Measurements from ENCODE around the gene THAP4.

THAP4 gene

DNA sequence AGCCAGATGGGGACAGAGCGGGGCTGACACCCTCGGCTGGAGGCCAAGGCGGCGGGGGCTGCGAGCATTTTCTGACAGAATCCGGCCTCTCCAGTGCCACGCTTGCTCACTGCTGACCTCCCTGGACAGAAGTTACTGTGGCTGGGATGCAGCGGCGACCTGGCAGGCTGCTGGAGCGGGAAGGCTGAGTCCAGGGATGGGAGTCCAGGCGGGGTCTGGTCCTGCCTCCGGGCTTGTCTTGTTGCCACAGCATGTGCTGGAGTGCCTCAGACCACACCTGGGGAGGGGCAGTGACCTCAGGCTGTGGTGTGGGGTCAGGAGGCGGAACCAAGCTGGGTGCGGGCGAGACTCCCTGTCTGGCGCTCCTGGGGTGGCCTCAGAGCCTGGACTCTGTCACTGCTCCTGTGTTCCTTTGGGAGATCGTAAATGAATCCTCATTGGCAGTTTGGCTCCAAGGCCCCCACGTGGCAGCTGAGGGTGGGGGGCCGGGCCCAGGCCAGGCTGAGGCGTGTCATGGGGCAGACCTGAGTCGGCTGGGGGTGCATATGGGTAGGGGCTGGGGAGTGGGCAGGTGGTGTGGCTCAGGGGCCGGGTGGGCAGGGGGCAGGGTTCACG lies 72.9 kb downstream of the THAP4 start:
- no peak for DNase-seq (ENCODE audit: low spot score)

DNA sequence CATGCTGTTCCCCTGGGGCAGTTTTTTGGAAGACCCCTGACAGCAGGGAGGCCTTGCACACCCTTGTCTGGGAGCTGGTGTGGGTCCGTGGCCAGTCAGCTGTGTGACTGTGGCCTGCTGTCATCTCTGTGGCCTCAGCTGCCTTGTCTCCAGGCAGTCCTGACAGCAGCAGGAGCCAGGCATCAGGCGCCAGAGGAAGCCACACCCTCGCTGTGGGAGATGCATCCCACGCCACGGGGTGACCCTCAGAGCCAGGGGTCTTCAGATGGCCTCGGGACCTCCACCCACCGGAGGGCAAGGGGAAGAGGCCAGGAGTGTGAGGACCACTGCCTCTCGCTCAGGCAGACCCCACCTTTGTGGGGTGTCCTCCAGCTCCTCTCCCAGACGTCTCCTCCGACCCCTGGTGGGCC lies 73.4 kb downstream of the THAP4 start:
- DNase-seq (ENCODE audit: low spot score), result no peak

DNA sequence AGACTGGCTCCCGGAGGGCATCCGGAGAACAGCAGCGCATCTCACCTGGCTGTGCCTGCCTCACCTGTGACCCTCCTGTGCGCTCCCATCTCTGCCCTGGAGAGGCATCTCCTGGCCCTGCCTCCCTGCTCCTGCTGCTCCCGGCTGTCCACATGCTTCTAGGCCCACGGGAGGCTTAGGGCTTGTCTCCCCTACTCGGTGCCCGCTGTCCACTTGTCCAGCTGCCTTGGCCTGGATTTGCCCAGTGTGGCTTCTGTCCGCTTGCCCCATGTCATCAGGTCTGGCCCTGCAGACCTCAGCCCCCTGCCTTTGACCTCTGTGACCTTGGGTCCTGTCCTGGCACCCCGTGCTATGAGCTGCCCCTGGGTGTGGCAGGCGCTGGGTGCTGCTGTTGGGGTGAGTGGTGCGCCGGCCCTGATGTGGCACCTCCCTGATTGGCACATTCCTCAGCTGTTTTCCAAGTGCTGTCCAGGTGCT lies 73.9 kb downstream of the THAP4 start:
- DNase-seq (ENCODE audit: low spot score), result no peak

DNA sequence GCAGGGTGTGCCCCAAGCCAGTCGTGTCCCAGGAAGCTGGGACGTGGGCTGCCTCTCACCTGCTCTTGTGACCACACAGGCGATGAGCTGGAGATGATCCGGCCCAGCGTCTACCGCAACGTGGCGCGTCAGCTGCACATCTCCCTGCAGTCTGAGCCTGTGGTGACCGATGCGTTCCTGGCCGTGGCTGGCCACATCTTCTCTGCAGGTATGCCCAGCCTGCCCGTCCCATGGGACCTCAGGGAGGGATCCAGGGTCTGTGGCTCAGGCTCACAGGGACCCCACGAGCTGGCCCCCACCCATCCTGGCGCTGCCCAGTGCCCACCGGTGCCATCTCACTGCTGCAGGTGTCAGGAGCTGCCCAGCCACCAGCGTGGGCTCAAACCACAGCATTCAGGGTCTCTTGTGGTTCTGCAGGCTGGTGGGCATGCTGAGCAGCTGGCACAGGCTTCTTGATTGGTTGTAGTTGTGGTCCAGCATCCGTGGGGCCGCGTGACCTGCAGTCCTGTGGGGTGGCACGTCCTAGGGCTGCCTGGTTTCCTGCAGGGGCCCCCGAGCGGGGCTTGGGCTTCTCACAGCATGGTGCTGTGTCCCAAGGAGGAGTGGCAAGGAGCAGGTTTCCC lies 74.6 kb downstream of the THAP4 start:
- no peak for DNase-seq (ENCODE audit: low spot score)

DNA sequence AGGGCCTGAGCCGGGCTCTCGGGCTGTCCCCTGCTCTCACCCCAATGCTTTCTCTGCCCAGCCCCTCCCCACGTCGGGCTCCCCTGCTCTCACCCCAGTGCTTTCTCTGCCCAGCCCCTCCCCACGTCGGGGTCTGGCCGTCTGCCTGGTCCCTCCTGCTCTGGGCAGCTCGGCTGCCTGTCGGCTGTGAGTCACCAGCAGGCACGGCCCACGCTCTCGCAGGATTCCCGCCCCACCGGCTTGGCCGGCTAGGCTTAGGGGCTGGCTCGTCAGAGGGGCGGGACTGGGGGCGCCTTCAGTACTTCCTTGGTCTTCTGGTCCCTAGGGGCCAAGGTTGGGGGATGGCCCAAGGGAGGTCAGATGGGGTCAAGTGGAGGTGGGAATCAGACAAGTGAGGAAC lies 75.1 kb downstream of the THAP4 start:
- peak; percentile 79 for DNase-seq (ENCODE audit: low spot score)

DNA sequence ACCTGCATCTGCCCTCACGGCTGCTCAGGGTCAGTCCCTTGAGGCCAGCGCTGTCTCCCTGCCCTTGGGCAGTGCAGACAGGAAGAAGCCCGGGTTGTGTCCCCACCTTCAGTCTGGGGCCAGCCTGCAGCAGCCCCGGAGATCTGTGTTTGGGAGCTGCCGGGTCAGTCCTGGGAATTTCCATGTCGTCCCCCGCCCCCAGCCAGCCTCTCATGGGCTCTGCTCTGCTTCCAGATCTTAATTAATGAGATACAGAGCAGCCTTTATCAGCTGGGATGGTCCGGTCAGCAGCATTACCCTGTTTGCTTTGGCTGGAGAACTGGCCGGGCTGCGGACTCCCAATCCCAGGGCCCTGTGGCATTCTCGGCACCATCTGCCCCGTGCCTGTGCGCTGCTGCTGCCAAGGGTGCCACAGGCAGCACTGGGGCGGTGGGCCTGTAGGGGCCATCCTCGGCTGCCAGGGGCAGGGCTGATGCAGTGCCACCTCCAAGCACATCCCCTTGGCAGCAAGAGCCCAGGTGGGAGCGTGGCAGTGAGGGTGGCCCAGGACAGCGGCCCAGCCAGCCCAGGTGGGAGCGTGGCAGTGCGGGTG lies 76.0 kb downstream of the THAP4 start:
- DNase-seq (ENCODE audit: low spot score), result peak; percentile 63

DNA sequence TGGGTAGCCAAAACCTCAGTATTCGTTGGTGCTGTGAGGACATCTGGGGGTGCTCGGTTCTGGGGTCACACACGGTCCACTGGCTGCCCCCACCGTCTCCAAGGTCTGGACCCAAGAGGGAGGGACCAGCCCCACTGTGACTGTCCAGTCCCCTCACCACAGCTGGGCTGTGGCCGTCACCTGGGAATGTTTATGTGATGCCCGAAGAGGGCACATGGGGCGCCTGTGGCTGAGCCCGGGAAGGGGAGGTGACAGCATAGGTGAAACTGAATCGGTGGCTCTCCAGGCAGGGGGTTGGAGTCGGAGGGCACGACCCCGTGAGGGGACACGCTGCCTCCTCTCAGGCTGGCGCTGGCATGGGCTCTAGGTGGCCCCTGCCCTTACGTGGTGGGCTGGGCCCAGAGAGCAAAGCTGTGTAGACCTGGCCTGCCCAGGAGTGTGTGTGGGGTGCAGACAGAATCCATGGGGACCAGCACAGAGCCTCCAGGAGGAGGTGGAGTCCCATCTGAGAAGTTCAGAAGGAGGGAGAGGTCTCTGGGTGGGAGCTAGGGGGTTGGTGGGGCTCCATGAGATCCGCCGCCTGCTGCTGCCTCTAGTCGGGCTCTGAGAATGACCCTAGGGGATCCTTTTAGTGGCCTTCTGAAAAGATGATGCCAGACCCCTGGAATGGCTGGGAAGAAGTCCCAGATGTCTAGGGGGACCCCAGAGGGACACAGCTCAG lies 76.6 kb downstream of the THAP4 start:
- DNase-seq (ENCODE audit: low spot score), result peak; percentile 34

DNA sequence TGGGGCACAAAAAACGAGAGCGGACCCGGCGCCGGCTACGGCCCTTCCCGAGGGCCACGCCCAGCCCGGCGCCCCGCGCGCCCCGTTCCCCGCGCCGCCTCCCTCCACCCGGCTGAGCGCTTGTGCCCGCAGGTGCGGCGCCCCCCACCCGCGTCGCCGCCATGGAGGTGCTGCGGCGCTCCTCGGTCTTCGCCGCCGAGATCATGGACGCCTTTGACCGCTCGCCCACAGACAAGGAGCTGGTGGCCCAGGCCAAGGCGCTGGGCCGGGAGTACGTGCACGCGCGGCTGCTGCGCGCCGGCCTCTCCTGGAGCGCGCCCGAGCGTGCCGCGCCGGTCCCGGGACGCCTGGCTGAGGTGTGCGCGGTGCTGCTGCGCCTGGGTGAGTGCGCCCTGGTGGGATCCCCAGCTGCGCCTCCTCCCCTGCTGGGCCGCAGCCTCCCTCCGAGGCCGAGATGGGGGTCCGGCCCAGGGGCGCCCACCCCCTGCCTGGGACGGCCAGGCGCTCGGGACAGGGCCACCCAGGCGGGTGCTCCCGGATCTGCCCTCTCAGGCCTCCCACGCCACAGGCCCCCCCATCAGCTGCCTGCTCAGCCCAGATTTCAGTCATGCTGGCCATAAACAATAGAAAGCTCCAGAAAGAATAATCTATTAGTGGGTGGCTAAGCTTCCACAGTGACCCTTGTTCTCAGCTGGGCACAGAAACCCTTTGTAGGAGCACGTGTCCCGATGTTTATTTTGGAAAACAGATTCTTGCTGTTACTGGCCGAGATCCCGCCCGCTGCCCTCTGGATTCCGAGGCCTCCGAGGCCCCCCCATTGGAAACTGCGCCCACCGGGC lies 77.4 kb downstream of the THAP4 start:
- DNase-seq (ENCODE audit: low spot score), result peak; percentile 97

DNA sequence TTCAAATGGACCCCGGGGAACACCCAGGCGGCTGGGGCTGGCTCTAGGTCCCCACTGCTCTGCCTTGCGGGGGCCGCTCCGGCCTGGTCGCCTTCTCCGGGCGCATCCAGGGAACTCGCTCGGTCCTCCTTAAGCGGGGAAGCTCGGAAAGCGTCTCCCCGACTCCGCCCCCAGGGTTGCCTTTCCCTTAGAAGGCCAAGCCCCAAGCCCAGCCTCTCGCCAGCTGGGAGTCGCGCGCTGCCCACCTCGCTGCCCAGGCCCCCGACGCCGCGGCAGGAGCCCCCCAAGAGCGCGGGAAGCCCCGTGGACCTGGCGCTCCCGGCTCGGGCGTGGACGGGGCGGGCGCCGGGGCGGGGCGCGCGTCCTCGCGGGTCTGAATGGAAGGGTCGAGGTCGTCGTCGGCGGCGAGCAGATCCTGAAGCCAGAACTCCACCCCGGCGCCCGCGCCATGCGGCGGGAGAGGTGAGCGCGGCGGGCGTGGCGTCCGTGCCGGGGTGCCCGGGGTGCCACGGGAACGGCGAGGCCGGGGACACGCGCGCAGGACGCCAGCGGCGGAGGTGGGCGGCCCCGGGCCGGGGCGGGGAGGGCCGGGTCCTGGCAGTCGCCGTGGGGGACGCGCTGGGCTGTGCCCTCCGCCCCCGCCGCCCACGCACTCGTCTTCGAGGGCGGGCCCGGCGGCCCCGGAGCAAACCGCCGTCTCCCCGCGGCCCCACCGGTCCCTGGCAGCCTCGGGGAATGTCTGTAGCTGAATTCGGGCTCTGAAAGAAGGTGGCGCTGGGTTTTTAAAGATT lies 78.2 kb downstream of the THAP4 start, which contains the start of gene BOK:
BOK (plus strand) TSS at position 214 of the 791 bp plus-strand sequence. CDS start 739 bp downstream, outside the sequence.
- peak; percentile 87 for DNase-seq (ENCODE audit: low spot score)

DNA sequence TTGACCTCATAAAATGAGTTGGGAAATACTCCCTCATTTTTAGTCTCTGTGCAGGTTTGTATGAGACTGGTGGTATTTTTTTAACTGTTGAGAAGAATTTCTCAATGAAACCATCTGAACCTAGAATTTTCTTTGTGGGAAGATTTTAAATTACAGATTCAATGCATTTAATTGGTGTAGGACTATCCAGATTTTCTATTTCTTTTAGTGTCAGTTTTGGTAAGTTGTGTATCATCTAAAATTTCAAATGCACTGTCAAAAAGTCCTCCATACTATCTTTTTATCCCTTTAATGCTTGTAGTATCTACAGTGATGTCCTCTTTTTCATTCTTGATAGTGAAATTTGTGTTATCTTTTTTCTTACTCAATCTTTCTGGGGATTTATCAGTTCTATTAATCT lies 80.2 kb downstream of the THAP4 start:
- DNase-seq (ENCODE audit: low spot score), result no peak

DNA sequence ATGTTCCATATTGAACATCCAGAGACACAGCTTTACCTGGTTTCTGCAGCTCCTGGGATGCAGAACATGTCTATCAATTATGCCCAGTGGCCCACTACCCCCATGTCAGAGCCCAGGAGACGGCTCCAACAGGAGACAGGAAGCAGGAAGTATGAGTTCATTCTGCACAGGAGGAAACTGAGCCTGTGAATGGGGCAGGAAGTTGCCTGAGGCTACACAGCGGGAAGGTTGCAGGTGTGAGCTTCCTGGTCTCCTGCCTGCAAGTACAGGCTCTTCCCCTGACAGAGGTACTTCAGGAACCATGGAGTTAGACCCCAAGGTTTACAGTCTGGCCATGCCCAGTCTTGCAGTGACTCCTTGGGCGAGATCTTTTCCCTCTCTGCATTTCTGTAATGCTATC lies 81.2 kb downstream of the THAP4 start:
- DNase-seq (ENCODE audit: low spot score), result no peak

DNA sequence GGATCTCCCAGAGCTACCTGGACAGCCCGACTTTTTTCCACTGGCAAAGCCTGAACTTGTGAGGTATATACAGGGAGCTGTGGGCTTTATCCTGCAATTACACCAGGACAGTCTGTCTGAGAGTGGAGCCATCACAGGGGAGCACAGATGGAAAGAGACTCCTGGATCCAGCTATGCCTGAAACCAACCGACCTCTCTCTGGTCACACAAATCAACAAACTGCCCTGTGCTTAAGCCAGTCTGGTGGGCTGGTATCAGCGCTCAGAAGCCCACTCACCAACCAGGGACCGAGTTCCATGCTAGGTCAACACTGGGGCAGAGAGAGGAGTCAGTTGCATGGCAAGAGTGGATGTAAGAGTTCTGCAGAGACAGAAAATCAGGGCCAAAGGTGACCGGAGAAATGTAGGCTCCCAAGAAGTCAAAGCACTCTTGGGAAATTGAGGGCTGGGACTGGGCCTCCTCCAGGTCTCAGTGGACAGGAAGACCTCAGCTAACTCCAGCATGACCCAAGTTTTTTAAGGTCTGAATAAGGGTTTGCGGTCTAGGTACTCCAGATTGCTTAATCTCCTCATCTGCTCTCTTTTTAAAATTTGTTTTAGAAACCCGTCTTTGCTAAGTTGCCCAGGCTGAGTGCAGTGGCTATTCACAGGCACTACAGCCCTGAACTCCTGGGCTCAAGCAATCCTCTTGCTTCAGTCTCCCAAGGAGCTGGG lies 82.2 kb downstream of the THAP4 start:
- no peak for DNase-seq (ENCODE audit: low spot score)

DNA sequence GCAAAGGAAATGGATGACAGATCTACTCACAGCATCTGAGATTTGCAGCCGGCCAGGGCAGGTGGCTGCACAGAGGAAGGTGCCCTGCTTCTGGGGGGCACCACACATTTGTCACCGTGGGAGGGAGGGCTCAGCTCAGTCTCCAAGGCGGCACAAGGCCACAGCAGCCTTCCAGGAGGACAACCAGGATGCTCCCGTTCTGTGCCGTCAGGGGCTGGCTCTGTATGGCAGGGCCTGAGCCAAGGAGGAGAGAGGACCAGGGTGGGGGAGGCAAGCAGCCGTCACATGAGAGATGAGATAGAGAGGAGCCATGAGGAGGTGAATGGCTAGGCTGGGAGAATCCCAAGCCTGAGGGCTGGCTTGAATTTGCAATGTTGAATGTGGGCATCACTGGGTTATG lies 83.0 kb downstream of the THAP4 start:
- DNase-seq (ENCODE audit: low spot score), result no peak

DNA sequence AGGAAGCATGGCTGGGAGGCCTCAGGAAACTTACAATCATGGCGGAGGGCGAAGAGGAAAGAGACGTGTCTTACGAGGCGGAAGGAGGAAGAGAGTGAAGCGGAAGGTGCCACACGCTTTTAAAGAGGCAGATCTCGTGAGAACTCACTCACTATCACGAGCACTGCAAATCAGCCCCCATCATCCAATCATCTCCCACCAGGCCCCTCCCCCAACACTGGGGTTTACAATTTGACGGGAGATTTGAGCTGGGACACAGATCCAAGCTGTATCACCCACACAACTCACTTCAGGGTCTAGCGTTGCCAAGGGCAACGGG lies 83.5 kb downstream of the THAP4 start:
- no peak for DNase-seq (ENCODE audit: low spot score)

DNA sequence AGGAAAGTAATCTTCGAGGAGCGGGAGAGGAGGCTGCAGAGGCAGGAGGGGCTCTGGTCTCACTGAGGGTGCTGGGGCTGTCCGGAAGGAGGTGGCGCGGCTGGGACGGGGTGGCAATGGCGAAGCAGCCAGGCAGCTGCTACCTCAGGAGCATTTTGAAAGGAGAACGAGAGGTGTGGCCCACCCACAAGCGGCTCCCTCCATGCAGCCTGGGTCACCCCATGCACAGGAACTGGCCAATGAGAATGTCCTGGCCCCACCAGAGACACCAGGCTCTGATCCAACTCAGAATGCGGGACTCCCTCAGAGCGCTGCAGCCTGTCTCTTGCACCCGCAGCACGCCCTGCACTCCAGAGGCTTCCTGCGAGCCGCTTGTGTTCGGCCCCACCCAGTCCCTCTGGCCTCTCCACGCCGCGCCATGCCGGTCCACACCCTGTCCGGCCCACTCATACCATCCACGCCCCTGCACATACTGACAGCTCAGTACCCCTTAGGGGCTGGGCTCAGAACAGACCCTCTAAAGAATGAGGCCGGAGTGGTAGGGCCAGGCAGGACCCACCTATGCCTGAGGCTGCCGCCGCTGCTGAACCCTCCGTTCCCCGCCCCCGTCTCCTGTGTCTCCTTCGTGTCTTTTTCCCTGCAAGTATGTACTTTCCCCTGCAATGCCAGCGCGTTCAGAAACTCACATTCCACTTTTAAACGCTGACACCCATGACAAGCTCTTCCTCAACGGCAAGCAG lies 84.8 kb downstream of the THAP4 start:
- DNase-seq (ENCODE audit: low spot score), result no peak

DNA sequence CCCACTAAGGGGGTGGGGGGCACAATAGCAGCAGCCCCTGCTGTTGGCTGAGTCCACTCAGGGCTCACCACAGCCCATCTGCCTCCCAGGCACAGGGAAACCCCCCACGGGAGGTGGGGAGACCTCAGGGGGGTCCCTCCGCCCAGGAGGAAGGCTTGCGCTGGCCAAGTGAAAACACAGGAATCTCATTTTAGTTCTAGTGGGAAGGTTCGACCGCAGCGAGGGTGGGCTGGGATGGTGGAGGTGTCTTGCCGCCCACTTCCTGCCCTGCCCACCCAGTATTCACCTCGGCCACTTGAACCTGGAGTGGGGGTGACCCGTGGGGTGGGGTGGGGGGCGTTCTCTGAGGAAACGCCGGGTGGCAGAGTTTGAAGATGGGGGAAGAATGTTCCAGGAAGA lies 85.4 kb downstream of the THAP4 start:
- no peak for DNase-seq (ENCODE audit: low spot score)

DNA sequence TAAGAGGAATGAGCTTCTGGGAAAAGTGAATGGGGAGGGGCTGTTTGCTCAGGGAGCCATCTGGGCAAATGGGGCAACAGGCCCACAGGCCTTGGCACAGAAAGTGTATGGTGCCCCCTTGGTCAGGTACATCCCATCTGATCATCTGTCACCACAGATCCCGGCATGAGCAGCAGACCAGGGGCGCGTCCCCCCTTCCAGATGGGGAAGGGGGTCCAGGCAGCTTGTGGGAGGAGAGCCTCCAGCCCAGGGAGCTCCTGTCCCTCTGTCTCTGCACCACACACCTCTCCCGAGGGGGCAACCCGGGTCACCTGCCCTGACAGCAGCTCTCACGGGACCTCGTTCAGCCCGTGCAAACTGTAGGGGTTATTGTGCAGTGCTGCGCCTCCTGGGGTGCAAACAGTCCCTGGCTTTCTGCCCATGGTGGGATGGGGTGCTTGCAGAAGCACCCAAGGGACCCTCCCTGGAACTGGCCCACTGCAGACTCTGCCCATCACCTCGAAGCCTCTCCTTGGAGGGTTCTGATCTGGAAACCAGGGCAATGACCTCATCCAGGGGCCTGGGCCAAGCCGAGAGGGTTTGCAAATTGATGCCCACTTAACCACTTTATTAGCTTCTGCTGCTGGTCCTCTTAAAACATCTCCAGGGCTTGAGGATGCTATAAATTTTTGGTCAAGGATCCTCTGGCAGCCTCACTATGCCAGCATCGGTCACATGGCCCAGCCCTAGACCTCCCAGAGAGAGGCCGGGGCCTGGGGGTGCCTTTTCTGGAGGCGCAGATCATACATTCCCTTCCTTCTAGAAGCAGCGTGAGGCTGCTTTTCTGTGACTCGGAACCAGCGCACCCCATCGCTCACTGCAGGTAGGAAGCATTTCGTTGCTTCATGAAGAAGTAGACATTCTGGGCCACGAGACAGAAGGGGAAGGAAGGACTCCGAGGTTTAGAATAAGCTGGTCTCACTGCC lies 86.1 kb downstream of the THAP4 start:
- no peak for DNase-seq (ENCODE audit: low spot score)

DNA sequence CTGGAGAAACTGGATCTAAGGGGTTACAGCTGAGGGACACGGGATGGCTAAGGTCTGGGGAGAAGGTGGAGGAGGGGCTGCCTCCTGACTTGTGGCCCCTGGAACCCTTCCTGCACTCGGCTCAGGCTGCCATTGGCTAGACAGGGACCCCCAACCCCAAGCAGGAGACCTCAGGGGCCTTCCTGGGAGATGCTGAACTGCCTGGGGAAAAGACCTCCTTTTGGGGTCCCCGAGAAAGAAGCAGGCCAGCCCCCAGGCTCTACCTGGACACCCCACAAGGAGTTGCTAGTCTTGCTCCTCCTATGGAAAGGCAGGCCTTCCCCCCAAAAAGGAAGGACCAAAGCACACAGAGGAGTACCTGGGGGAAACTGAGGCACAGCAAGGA lies 88.5 kb downstream of the THAP4 start:
- DNase-seq (ENCODE audit: low spot score), result no peak
